Measurements from ENCODE around the gene NEUROD4.
"Not testable (repeated sequence)": the region's sequence is repeated elsewhere in the genome, so short reads cannot be mapped to it uniquely, and the experiment has no call there.

NEUROD4 gene
- total RNA-seq: 0 to 0.36 (median 0) reads per million in 4 experiments

- DNase-seq: no peak
Observed at GRCh38 chr12:55019784-55020183, at the start of gene NEUROD4. Gene NEUROD4 (plus strand): TSS chr12:55019974. CDS start chr12:55026440, 6,466 bp downstream.

- no peak for DNase-seq
Observed at GRCh38 chr12:54970741-54971140, 49.0 kb upstream of the NEUROD4 start.

GRCh38 chr12:54973556-54973955, 46.2 kb upstream of the NEUROD4 start:
- DNase-seq: no peak

GRCh38 chr12:54974279-54974678, 45.5 kb upstream of the NEUROD4 start:
- DNase-seq: no peak

GRCh38 chr12:54975272-54975671, 44.5 kb upstream of the NEUROD4 start:
- no peak for DNase-seq

GRCh38 chr12:54975875-54976274, 43.9 kb upstream of the NEUROD4 start:
- no peak for DNase-seq

- no peak for DNase-seq
Observed at GRCh38 chr12:54977155-54977554, 42.6 kb upstream of the NEUROD4 start.

- no peak for DNase-seq
Observed at GRCh38 chr12:54977857-54978256, 41.9 kb upstream of the NEUROD4 start.

- no peak for DNase-seq
Observed at GRCh38 chr12:54980341-54980740, 39.4 kb upstream of the NEUROD4 start.

GRCh38 chr12:54981796-54982195, 38.0 kb upstream of the NEUROD4 start:
- DNase-seq: no peak

- peak; percentile 17 for DNase-seq
Observed at GRCh38 chr12:54983536-54984101, 36.2 kb upstream of the NEUROD4 start.

- DNase-seq: peak; percentile 59
Observed at GRCh38 chr12:54984658-54985376, 35.0 kb upstream of the NEUROD4 start, which contains the start of gene TESPA1. Gene TESPA1 (minus strand): TSS chr12:54984762. CDS start chr12:54974562, 10,200 bp downstream.

- DNase-seq: not testable (repeated sequence)
Observed at GRCh38 chr12:54986773-54987172, 33.0 kb upstream of the NEUROD4 start.

- no peak for DNase-seq
Observed at GRCh38 chr12:54987611-54988231, 32.1 kb upstream of the NEUROD4 start.

GRCh38 chr12:54988402-54989054, 31.2 kb upstream of the NEUROD4 start:
- no peak for DNase-seq

- DNase-seq: no peak
Observed at GRCh38 chr12:54989829-54990228, 29.9 kb upstream of the NEUROD4 start.

- DNase-seq: no peak
Observed at GRCh38 chr12:54991161-54991990, 28.4 kb upstream of the NEUROD4 start.

- DNase-seq: no peak
Observed at GRCh38 chr12:54991991-54992375, 27.8 kb upstream of the NEUROD4 start.

GRCh38 chr12:54993181-54993835, 26.5 kb upstream of the NEUROD4 start:
- DNase-seq: peak; percentile 44

GRCh38 chr12:54996205-54996604, 23.6 kb upstream of the NEUROD4 start:
- no peak for DNase-seq

GRCh38 chr12:54997929-54998522, 21.7 kb upstream of the NEUROD4 start:
- no peak for DNase-seq

Data from effector CD8-positive, alpha-beta T cell (primary cell).